GM10248 (cell line): ENCODE data around the gene NLGN1.

Source experiments
- CTCF ChIA-PET: fragments of 300-600 bp; sonication (Branson Sonifier 250); formaldehyde crosslinking; extraction: SDS; loops from one replicate; lab custom pipeline; 2021; ENCODE audit warnings: antibody characterized with exemption; lab: Yijun Ruan, JAX
- POLR2A ChIA-PET: fragments of 350-650 bp; sonication (Branson Sonifier 250); formaldehyde crosslinking; extraction: SDS; loops from one replicate; lab custom pipeline; 2020; ENCODE audit warnings: antibody characterized with exemption; lab: Yijun Ruan, JAX
- DNase-seq: peaks from one replicate; pipeline ENCODE4 v3.0.0; 2012; ENCODE audit errors: extremely low spot score
- TF ChIP-seq, protein P1 (sequence below): IDR thresholded peaks from 2 replicates; pipeline ENCODE4 v1.5.1; 2012; ENCODE audit warnings: mild to moderate bottlenecking, low read depth; ENCODE audit errors: extremely low read depth, missing control alignments, control extremely low read depth

Gene NLGN1

DNA sequence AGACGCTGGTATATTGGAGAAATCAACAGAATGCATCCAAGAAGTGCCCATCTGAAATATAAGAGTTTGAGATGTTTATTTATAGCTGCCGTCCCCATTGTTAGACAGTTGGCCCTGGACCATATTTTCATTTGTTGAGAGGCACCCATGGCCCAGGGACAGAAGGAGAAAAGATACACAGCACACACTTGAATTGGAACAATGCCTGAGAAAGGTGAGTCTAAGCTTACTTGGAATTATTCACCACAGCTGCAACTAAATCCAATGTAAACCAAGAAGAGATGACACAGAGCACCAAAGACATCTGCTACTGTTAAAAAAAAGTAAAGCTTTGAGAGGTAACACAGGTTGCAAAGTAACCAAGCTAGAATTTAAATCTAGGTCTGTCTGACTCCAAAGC is 936.1 kb downstream of the NLGN1 start:
- TF ChIP-seq, protein P1, sequence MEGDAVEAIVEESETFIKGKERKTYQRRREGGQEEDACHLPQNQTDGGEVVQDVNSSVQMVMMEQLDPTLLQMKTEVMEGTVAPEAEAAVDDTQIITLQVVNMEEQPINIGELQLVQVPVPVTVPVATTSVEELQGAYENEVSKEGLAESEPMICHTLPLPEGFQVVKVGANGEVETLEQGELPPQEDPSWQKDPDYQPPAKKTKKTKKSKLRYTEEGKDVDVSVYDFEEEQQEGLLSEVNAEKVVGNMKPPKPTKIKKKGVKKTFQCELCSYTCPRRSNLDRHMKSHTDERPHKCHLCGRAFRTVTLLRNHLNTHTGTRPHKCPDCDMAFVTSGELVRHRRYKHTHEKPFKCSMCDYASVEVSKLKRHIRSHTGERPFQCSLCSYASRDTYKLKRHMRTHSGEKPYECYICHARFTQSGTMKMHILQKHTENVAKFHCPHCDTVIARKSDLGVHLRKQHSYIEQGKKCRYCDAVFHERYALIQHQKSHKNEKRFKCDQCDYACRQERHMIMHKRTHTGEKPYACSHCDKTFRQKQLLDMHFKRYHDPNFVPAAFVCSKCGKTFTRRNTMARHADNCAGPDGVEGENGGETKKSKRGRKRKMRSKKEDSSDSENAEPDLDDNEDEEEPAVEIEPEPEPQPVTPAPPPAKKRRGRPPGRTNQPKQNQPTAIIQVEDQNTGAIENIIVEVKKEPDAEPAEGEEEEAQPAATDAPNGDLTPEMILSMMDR, result no peak
- ChIA-PET POLR2A (no interaction called here), CTCF (interaction anchor here (1.5 to 1.7 kb wide), 2 partner anchors 14 to 25 kb away, joined by 3 to 4 read pairs; no protein-coding TSS in a partner anchor)
- no peak for DNase-seq

DNA sequence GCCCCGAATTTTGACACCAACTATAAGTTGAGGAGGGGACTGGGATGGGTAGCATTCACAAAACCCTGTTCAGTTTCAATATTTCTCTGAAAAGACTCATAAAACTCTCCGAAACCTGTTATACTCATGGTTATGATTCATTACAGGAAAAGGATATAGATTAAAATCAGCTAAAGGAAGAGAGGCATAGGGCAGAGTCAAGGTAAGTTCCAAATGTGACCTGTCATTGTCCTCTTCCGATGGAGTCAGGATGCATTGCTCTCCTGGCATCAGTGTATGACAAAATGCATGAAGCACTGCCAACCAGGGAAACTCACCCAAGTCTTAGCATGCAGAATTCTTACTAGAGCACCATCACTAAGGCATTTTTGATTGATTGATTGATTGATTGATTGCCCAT is 936.6 kb downstream of the NLGN1 start:
- CTCF ChIA-PET, result interaction anchor here (0.9 to 1.7 kb wide), 2 partner anchors 18 to 24 kb away, joined by 3 to 4 read pairs; no protein-coding TSS in a partner anchor
- TF ChIP-seq, protein P1, result no peak
- no peak for DNase-seq
- POLR2A ChIA-PET, result no interaction called here

DNA sequence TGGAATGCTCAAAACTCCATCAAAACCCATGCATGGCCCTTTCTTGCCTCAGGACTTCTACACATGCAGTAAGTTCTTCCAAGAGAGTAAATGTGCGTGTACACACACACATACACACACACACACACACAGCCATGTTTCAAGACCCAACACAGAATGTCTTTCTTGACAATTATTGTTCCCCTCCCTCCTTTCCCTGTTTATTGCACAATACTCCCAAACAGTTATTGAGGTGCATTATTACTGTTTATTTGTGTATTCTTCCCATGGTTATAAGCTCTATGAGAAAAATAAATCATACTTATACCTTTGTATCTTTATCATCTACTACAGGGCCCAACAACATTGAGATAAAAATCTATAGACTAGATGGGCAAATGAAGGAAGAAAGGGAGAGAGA is 937.8 kb downstream of the NLGN1 start:
- DNase-seq, result no peak
- TF ChIP-seq, protein P1, result no peak
- CTCF ChIA-PET, result no interaction called here
- POLR2A ChIA-PET, result no interaction called here

DNA sequence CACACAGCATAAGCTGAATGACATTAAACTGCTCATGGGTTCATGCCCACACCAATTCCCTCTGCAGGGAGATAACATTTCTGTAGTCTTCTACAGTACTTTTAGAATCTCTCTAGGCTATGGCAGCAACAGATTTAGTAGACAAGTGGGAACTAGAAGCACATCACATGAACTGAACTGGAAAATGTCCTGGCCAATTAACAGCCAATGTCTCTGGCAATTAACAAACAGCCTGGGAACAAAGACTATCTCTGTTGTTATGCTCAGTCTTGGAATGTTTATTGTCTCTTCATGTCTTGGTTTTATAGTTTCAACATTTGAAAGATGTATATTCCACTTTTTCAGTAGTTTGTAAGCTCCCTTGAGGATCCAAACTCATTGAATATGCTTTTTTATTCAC is 938.4 kb downstream of the NLGN1 start:
- TF ChIP-seq, protein P1, result no peak
- POLR2A ChIA-PET, result no interaction called here
- DNase-seq, result no peak
- CTCF ChIA-PET, result no interaction called here
